HFF-Myc (cell line): ENCODE results near the gene NFIX.

Experiments
- DNase-seq: peaks from one replicate; pipeline ENCODE4 v3.0.0-alpha.2; 2011; ENCODE audit warnings: low read depth; ENCODE audit errors: extremely low read depth
- H3K4me3 ChIP-seq: replicated peaks from 2 replicates; pipeline ENCODE4 v1.5.1; 2011; ENCODE audit warnings: low read depth, mild to moderate bottlenecking, control low read depth, low read length
- TF ChIP-seq, protein P1 (sequence below): IDR thresholded peaks from 2 replicates; pipeline ENCODE4 v1.5.1; 2012; ENCODE audit warnings: mild to moderate bottlenecking, low read depth, low read length, control low read depth; ENCODE audit errors: missing control alignments

Gene NFIX

DNA sequence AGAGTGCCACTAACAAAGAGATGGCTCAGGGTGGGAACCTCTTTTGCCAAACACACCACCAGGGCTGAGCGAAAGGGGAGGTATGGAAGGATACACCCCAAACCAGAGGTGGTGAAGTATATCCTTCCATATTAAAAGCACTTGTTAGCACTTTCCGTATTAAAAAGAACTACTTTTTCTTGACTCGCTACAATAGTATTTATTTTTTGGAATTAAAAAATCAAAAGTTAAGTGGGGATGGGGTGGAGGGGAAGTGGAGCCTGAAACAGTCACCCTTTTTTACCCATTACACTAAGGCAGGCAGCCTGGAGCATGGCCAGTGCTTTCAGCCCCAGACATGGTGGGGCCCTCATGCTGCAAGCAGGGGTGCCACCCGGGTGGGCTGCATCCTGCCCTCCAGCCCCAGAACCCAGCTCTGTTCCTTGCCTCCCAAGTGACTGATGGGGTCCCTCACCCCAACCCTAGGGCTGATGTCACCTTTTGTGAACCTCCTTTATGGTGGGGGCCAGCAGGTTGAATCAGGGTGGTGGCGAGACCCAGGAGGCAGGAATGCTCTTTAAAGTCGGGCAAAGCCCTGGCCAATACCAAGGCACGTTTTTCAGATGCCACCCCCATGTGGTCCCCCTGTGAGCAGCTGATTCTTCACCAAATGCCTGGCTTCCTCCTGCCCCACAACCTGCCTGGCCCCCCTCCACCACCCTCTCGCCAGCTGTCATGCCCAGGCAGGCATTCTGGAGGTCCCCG is 76.3 kb downstream of the NFIX start:
- DNase-seq, result no peak
- TF ChIP-seq, protein P1, sequence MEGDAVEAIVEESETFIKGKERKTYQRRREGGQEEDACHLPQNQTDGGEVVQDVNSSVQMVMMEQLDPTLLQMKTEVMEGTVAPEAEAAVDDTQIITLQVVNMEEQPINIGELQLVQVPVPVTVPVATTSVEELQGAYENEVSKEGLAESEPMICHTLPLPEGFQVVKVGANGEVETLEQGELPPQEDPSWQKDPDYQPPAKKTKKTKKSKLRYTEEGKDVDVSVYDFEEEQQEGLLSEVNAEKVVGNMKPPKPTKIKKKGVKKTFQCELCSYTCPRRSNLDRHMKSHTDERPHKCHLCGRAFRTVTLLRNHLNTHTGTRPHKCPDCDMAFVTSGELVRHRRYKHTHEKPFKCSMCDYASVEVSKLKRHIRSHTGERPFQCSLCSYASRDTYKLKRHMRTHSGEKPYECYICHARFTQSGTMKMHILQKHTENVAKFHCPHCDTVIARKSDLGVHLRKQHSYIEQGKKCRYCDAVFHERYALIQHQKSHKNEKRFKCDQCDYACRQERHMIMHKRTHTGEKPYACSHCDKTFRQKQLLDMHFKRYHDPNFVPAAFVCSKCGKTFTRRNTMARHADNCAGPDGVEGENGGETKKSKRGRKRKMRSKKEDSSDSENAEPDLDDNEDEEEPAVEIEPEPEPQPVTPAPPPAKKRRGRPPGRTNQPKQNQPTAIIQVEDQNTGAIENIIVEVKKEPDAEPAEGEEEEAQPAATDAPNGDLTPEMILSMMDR, result no peak
- H3K4me3 ChIP-seq, result no peak overlapping the region

DNA sequence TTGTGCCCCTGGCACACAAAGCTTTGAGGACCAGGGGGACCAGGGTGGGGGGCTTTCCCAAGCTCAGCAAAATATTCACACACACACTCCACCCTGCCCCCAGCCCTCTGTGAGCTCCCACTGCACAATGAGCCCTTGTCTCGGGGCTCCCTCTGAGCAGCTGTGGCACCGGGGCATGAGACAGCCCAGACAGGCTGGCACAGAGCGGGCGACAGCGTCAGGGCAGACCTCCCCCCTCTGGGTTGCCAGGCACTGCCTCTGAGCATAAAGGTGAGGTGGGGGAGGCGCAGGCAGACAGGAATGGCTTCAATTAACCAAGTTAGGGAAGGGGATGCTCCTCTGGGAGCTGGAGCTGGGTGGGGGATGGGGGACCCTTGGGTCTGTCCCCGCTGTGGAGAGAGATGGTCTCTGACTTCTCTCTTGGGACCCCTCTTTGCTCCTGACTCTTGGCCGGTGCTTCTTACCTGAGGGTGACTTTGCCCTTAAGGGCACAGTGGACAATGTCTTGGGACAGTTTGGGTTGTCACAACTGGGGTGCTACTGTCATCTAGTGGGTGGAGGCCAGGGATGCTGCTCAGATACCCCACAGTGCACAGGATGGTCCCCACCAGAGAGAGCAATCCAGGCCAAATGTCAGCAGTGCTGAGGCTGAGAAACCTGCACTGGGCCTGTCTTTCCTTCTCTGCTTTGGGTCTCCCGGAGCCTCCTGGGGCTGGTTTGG is 77.1 kb downstream of the NFIX start:
- DNase-seq, result no peak
- TF ChIP-seq, protein P1, result no peak
- H3K4me3 ChIP-seq, result no peak overlapping the region

DNA sequence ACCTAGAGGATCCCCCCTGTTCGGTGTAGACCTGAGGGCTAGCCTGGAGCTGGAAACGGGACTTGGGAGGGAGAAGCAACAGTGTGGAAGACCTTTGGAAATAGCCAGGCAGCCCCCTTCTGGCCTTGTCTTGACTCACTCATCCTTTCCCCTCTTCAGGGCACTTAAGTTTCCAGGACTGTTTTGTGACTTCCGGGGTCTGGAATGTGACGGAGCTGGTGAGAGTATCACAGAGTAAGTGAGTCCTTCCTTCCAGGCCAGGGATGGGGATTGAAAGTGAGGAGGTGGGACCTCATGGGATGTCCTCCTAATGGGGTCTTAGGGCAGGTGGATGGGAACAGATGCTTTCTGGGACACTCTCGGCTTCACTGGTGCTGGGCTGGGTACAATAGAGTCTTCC is 78.0 kb downstream of the NFIX start:
- TF ChIP-seq, protein P1, result no peak
- no peak for DNase-seq
- H3K4me3 ChIP-seq, result no peak overlapping the region

DNA sequence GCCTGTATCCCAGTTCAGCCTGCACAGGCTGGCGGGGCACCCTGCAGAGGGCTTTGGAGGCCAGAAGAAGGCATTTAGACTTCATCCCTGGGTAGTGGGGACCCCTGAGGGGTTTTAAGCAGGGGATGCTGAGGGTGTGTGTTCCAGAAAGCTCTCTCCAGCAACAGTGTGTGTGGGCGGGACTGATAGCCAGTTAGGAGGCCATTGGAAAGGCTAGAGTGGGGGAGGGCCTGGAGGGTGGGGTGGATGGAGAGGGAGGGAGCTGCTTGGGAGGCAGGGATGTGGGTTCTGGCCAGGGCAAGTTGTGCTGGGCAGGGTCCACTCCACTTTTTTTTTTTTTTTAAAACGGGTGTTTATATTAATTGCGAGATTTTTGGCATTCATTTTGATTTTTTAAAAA is 79.1 kb downstream of the NFIX start:
- no peak for DNase-seq
- H3K4me3 ChIP-seq, result no peak overlapping the region
- TF ChIP-seq, protein P1, result no peak

DNA sequence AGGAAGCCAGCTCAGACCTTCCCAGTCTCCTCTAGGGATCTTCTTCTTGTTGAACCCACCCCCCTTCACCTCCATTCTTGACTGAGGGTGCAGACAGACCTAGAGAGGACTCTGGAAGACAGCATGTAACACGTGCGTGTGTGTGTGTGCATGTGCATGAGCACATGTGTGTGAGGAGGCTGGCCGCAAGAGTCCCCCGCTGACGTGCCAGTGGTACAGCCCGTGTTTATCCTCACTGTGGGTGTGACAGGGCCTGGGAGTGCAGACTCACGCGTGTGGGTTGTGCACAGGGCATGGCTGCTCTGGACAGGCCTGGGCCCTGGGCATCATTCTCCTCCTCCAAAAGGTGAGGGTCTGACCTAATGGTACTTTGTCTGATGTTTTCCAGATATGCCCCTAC is 81.0 kb downstream of the NFIX start:
- TF ChIP-seq, protein P1, result no peak
- no peak overlapping the region for H3K4me3 ChIP-seq
- no peak for DNase-seq

DNA sequence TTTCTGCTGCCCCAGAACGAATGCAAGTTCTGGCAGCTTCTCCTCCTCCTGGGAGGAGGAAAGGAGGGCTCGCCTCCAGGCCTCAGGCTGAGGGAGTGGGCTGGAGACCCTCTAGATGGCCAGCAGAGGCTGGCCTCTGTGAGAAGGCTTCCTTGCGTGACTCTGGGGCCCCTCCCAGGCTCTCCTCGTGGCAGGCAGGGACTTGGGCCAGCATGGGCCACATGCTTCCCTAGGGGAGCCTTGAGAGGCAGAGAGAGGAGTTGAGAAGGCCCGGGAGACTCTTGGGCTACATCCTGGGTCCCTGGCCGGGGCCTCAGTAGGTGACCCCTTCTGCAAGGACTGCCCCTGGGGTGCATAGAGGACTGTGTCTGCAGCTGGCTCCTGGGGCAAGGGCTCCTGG is 81.5 kb downstream of the NFIX start:
- no peak overlapping the region for H3K4me3 ChIP-seq
- TF ChIP-seq, protein P1, result no peak
- DNase-seq, result no peak

DNA sequence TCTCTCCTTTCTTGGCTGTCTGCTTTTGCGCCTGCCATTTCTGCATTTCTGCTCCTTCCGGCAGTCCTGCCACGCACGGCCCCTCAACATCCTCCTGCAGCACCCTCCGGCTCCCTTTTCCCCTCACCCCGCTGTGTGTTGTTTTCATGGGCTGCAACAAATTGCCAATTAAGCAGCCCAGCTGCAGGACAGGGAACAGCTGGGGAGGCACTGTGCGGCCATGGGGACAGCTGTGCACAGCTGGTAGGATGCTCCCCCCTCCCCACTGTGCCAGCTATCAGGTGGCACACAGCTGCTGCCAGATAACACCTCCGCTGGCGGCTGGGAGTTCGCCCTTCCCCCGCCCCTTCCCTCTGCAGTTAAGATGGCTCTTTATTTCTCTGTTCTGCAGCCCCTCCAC is 82.0 kb downstream of the NFIX start:
- TF ChIP-seq, protein P1, result no peak
- no peak overlapping the region for H3K4me3 ChIP-seq
- no peak for DNase-seq
